Limb (tissue), 2 donors: ENCODE results near the gene ZKSCAN1.

Experiments
- DNase-seq, 2 donors: peaks; one replicate each; pipeline ENCODE4 v3.0.0-alpha.2; 2016; ENCODE audit errors: extremely low spot score in 2 of 2

ZKSCAN1 gene

GRCh38 chr7:100035876-100036275 is 20.5 kb downstream of the ZKSCAN1 start:
- no peak for DNase-seq

DNA sequence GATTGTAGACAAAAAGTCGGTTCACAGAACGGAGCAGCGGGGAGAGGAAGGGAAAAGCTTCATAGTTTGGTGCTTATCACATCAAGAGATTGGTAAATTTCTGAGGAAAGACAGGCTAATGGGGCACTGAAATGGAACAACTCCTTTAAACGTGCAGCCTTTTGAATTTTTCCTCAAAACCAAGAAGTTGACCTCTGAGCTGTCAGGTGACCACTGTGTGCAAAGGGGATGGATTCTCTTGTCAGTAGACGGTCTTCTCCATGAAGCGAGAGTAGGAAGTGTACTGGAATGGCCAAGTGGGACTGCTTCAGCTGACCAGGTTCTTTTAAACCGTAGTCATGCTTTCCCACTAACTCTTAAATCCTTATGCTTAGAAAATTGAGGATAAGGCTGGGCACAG is 22.9 kb downstream of the ZKSCAN1 start:
- DNase-seq = no peak

DNA sequence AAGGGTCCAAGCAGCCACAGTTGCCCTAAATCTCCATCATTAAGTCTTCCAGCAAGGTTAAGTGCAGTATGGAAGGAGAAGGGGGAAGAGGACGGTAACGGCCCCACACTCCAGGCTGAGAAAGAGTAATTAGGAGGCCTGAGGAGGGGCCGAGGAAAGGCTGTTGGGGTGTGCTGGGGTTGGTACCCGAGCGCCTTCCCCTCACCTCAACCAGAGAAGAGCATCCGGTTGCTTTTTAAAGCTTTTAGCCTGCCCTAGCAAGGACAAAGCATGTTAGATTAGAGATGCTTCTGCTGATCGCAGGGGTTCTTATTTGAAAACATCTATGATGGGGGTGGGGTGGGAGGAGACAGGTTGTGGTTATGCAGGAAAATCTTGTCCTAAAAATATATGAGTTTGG is 25.2 kb downstream of the ZKSCAN1 start:
- DNase-seq = no peak

DNA sequence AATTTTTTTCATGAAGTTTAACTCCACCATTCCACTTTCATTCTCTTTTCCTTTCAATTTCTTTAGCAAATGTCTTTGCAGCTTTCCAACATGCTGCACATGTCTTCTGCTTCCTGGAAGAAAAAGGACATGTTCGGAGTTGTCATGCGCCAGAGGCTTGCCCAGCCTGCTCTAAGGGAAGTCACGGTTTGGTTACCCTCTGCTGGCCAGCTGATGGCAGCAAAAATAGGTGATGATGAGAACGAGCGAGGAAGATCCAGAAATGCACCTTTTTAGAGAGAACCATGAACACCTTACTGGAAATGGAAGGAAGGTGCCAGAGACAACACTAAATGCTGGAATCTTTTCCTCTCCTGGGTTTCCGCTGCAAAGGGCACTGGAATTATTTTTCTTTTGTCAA is 29.3 kb downstream of the ZKSCAN1 start:
- no peak for DNase-seq

- DNase-seq = no peak
Measured at GRCh38 chr7:100048680-100049079, 33.3 kb downstream of the ZKSCAN1 start.

DNA sequence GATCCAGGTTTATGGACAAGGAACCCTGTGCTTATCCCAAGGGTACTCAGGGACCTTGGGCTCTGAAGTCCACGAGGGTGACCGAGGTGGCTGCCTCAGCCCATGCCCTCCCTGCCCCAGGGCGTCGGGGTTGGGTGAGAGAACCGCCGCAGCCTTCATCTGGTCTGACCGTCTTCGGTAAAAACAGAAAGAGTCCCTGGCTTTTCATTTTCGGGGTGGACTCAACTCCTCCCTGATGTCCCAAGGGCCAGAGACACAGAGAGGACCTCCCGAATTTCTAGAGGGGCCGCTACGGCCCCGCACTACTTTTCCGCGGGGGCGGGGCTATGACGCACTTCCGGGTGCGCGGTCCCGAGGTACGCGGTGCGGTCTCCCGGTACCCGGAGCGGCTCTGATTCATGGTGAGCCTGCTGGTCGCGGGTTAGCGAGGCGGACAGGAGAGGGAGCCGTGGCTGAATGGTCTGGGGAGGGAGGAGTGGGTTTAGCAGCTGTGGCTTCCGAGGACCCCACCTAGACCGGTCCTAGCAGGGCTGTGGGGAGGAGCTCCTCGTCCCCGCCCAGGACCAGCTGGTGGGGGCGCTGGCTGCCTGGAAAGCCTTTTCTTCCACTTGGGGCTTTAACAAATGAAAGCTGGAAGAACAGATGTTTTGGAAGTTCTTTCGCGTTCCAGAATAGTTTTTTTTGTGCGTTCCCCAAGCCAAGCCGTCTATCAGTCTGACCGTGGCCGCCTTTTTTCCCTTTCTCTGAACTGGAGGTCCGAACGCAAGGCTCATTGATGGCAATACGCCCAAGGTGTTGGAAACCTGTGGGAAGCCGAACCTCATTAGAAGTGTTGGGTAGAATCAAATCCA is 34.3 kb downstream of the ZKSCAN1 start, which contains the start of gene ZSCAN21:
ZSCAN21 (plus strand) TSS at position 334 of the 851 bp plus-strand sequence. CDS start 7,233 bp downstream, outside the sequence.
- DNase-seq = peak; percentile 82 to 94

- no peak for DNase-seq
Measured at GRCh38 chr7:100051611-100052010, 36.2 kb downstream of the ZKSCAN1 start.

- DNase-seq = peak; percentile 62 to 66
Measured at GRCh38 chr7:100053215-100053614, 37.8 kb downstream of the ZKSCAN1 start.

DNA sequence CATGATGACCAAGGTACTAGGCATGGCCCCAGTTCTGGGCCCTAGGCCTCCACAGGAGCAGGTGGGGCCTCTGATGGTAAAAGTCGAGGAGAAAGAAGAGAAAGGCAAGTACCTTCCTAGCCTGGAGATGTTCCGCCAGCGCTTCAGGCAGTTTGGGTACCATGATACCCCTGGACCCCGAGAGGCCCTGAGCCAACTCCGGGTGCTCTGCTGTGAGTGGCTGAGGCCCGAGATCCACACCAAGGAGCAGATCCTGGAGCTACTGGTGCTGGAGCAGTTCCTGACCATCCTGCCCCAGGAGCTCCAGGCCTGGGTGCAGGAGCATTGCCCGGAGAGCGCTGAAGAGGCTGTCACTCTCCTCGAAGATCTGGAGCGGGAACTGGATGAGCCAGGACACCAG is 41.6 kb downstream of the ZKSCAN1 start:
- no peak for DNase-seq

DNA sequence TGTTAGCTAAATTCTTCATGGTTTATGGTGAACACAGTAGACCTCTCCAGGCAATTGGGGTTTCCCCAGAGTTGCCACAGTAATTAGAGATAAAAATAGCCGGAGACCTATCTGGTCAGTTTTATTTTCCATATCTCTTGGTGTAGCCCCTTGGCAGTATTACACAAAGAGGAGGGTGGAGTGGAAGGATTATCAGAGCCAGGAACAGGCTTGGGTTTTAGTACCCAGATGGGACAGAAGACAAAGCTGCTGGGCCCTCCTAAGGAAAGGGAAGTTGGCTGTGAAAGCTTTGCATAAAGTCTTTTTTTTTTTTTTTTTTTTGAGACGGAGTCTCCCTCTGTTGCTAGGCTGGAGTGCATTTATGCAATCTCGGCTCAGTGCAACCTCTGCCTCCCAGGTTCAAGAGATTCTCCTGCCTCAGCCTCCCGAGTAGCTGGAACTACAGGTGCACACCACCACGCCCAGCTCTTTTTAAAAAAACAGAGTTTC is 43.9 kb downstream of the ZKSCAN1 start:
- no peak for DNase-seq

GRCh38 chr7:100061518-100062193 is 46.3 kb downstream of the ZKSCAN1 start:
- DNase-seq = peak in 1 of 2 donors; percentile 26

GRCh38 chr7:100063376-100063775 is 48.0 kb downstream of the ZKSCAN1 start:
- no peak for DNase-seq

DNA sequence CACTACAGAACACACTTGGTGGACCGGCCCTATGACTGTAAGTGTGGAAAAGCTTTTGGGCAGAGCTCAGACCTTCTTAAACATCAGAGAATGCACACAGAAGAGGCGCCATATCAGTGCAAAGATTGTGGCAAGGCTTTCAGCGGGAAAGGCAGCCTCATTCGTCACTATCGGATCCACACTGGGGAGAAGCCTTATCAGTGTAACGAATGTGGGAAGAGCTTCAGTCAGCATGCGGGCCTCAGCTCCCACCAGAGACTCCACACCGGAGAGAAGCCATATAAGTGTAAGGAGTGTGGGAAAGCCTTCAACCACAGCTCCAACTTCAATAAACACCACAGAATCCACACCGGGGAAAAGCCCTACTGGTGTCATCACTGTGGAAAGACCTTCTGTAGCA is 48.8 kb downstream of the ZKSCAN1 start:
- no peak for DNase-seq

- no peak for DNase-seq
Measured at GRCh38 chr7:100065452-100066186, 50.2 kb downstream of the ZKSCAN1 start.

DNA sequence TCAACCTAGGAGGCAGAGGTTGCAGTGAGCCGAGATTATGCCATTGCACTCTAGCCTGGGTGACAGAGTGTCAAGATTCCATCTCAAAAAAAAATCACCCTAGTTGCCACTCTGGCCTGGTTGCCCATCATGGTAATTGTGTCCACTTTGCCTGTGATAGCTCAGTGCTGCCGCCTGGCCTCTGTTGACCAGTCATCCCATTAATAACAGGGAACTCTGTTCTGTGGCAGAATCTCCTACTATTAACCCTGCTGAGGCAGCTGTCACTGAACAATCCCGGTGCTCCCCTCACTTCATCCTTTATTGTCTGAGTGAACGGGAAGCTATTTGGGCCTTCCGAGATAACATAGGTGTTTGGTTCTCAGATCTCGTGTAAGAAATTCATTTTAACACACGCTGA is 51.6 kb downstream of the ZKSCAN1 start:
- DNase-seq = no peak

- DNase-seq = no peak
Measured at GRCh38 chr7:100069991-100070390, 54.6 kb downstream of the ZKSCAN1 start.

DNA sequence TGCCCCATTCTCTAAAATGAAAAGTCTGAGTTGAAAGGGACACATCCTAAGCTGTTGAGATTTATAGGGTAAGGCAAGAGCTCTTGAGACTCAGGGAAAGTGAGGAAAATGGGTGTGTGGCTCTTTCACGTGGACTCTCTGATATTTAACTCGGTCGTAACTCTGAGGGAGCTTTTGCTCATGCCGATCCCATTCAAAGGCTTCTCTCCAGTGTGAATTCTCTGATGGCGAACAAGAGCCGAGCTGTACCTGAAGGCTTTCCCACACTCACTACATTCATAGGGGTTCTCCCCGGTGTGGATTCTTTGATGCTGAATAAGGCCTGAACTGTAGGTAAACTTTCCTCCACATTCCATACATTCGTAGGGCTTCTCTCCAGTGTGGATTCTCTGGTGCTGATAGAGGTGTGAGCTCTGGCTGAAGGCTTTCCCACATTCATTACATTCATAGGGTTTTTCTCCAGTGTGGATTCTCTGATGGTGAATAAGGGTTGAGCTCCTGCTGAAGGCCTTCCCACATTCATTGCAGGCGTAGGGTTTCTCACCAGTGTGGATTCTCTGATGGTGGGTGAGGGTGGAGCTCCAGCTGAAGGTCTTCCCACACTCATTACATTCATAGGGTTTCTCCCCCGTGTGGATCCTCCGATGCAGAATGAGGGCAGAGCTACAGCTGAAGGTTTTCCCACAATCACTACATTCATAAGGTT is 55.8 kb downstream of the ZKSCAN1 start:
- no peak for DNase-seq

- no peak for DNase-seq
Measured at GRCh38 chr7:100072462-100072861, 57.1 kb downstream of the ZKSCAN1 start.

DNA sequence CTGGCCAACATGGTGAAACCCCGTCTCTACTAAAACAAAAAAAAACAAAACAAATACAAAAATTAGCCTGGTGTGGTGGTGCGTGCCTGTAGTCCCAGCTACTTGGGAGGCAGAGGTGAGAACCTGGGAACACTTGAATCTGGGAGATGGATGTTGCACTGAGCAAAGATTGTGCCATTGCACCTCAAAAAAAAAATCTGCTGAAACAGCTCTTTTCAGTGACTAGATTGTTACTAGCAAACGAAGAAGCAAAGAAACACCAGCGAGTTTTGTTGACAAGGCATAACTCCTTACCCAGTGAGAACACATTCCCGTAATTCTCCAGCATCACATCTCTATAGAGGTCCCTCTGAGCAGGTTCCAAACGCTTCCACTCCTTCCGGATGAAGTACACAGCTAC is 59.4 kb downstream of the ZKSCAN1 start:
- no peak for DNase-seq

- no peak for DNase-seq
Measured at GRCh38 chr7:100075418-100075817, 60.0 kb downstream of the ZKSCAN1 start.

GRCh38 chr7:100077205-100077604 is 61.8 kb downstream of the ZKSCAN1 start:
- DNase-seq = no peak
